ACC112 (cell line): ENCODE data around the gene ACAP2.

Experiments used
- H2AFZ ChIP-seq: fragments of 200-600 bp; sonication (generic); one replicate; pipeline ENCODE4 v1.6.0; 2017; ENCODE audit warnings: antibody characterized with exemption, low read length; ENCODE audit not compliant: unreplicated experiment
- H3K27ac ChIP-seq: fragments of 200-600 bp; sonication (generic); 2 replicates; pipeline ENCODE4 v1.5.1; 2014; ENCODE audit warnings: low read depth, mild to moderate bottlenecking, antibody characterized with exemption, low read length, moderate library complexity
- H3K27me3 ChIP-seq: fragments of 200-600 bp; sonication (generic); 2 replicates; pipeline ENCODE4 v1.6.1; 2014; ENCODE audit warnings: mild to moderate bottlenecking, antibody characterized with exemption, low read length, moderate library complexity, mixed read lengths; ENCODE audit not compliant: insufficient read depth
- H3K36me3 ChIP-seq: fragments of 200-600 bp; sonication (generic); 2 replicates; pipeline ENCODE4 v1.6.1; 2016; ENCODE audit warnings: mild to moderate bottlenecking, antibody characterized with exemption, low read length, moderate library complexity, mixed read lengths; ENCODE audit not compliant: insufficient read depth
- H3K4me1 ChIP-seq: fragments of 200-600 bp; sonication (generic); one replicate; pipeline ENCODE4 v1.6.1; 2016; ENCODE audit warnings: low read length, mixed read lengths; ENCODE audit not compliant: insufficient read depth, unreplicated experiment, control insufficient read depth
- H3K4me3 ChIP-seq: fragments of 200-600 bp; sonication (generic); 2 replicates; pipeline ENCODE4 v1.5.1; 2014; ENCODE audit warnings: mild to moderate bottlenecking, low read depth, low read length
- H3K79me2 ChIP-seq: fragments of 200-600 bp; sonication (generic); one replicate; pipeline ENCODE4 v1.6.0; 2016; ENCODE audit warnings: low read length; ENCODE audit not compliant: control insufficient read depth, unreplicated experiment, insufficient read depth

ACAP2 gene

DNA sequence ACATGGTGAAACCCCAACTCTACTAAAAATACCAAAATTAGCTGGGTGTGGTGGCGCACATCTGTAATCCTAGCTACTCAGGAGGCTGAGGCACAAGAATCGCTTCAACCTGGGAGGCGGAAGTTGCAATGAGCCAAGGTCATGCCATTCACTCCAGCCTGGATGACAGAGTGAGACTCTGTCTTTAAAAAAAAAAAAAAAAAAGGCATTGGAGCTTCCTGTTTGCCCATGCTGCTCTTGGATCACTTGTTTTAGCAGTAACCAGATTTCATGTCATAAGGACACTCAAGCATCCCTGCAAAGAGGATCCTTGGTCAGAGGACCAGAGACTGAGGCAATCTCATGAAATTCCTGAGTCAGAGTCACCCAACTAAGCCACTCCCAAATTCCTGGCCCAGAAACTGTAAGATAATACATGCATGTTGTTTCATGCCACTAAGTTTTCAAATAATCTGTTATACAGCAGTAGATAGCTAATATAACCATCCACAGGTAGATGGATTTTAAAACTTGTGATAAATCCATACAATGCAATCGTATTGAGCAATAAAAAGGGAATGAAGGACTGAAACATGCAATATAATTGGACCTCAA is 89.8 kb downstream of the ACAP2 start:
- no peak overlapping the region for H3K4me3 ChIP-seq
- peaks cover 13% of the 10 kb centered on the region for H3K4me1 ChIP-seq
- peaks cover 4% of the 10 kb centered on the region; the same call in 1 of the 2 replicates for H3K36me3 ChIP-seq
- H3K79me2 ChIP-seq = peaks cover 13% of the 10 kb centered on the region
- H3K27ac ChIP-seq = peak overlapping the region; percentile 79
- no peaks in the 10 kb centered on the region for H3K27me3 ChIP-seq
- H2AFZ ChIP-seq = no peak overlapping the region

DNA sequence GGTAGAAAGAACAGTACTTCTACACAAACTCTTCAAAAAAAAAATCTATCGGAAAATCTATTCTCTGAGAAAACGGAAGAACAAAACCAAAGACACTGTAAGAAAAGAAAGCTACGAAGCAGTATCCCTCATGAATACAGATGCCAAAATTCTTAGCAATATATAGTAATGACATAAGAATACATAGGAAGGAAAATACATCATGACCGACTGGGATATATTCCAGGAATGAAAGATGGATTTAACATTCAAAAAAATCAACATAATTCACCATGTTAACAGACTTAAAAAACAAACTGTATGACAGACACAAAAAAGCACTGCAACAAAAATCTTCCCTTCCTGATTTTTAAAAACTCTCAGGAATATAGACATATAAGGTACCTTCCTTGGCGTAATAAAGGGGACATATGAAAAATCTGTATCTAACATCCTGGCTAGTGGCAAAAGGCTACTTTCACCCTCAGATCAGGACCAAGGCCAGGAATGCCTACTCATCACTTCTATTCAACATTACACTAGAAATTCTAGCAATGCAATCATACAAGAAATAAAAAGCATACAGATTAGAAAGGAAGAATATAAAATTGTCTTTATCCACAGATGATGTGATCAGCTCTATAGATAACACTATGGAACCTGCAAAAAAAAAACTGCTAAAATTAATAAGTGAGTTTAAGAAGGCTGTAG is 94.2 kb downstream of the ACAP2 start:
- Histone ChIP-seq H3K27ac (no peak overlapping the region), H3K36me3 (peaks cover 8% of the 10 kb centered on the region), H3K4me1 (peaks cover 12% of the 10 kb centered on the region)

DNA sequence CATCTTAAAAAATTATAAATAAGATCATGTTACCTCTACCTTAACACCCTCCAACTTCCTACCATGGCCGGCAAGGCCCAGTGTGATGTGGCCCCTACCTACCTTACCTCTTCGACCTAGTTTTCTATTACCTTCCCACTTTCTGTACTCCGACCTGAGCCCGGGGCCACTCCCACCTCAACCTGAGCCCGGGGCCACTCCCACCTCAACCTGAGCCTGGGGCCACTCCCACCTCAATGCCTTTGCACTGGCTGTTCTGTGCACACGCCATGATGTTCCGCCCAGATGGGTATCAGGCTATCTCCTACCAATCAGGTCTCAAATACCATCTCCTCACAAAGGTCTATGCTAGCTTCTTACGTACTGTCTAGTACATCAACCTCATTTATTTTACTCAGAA is 105.1 kb downstream of the ACAP2 start:
- Histone ChIP-seq H3K27me3 (no peaks in the 10 kb centered on the region), H3K79me2 (no peaks in the 10 kb centered on the region), H3K27ac (no peak overlapping the region), H2AFZ (no peak overlapping the region), H3K4me1 (no peaks in the 10 kb centered on the region), H3K4me3 (no peak overlapping the region), H3K36me3 (peaks cover 4% of the 10 kb centered on the region; the same call in 1 of the 2 replicates)

More for the DNA sequence above, 94.2 kb downstream of the ACAP2 start:
- Histone ChIP-seq H3K79me2 (peaks cover 8% of the 10 kb centered on the region), H3K4me3 (no peak overlapping the region), H3K27me3 (no peaks in the 10 kb centered on the region), H2AFZ (no peak overlapping the region)

DNA sequence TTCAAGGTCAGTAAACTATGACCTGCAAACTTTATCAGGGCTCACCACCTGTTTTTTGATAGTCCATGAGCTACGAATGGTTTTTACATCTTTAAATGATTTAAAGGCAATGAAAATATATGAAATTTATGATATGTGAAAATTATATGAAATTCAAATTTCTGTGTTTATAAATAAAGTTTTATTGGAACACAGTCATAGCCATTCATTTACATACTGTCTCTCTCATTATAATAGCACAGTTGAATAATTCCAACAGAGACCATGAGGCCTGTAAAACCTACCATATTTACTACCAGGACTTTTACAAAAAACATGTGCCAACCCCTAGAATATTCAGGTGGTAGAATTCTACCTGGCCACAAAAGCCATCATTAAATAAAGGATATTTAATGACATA is 107.9 kb downstream of the ACAP2 start:
- H3K4me1 ChIP-seq = no peaks in the 10 kb centered on the region
- H3K27ac ChIP-seq = no peak overlapping the region
- H3K4me3 ChIP-seq = no peak overlapping the region
- H3K79me2 ChIP-seq = no peaks in the 10 kb centered on the region
- H3K36me3 ChIP-seq = peaks cover 12% of the 10 kb centered on the region
- H2AFZ ChIP-seq = no peak overlapping the region
- H3K27me3 ChIP-seq = no peaks in the 10 kb centered on the region

DNA sequence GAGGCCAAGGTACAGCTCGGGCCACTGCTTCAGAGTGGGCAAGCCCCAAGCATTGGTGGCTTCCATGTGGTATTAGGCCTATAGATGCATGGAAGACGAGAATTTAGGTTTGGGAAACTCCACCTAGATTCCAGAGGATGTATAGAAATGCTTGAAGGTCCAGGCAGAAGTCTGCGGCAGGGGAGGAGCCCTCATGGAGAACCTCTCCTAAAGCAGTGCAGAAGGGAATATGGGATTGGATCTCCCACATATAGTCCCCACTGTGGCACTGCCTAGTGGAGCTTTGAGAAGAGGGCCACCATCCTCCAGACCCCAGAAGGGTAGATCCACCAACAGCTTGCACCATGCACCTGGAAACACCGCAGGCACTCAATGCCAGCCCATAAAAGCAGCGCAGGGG is 123.8 kb downstream of the ACAP2 start:
- Histone ChIP-seq H3K79me2 (no peaks in the 10 kb centered on the region), H3K27me3 (no peaks in the 10 kb centered on the region), H2AFZ (no peak overlapping the region), H3K36me3 (peaks cover 32% of the 10 kb centered on the region), H3K27ac (no peak overlapping the region), H3K4me3 (no peak overlapping the region), H3K4me1 (no peaks in the 10 kb centered on the region)

DNA sequence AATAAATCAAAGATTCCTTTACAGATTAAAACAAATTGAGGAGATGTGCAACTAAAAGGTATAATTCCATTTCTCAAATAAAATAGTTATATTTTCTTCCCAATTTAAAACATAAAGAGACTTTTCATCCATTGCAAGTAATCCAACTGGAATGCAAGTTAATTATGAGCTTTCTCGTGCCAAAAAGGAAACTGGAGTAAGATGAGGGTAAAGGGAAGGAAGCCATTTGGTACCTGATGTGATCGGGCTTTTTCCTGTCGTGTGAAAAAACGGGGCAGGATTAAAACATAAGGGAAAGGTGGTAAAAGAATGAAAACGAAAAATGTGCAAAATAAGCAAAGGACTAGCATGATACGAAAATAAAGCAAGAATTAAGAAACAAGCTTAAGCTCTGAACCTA is 130.1 kb downstream of the ACAP2 start:
- Histone ChIP-seq H3K36me3 (no peaks in the 10 kb centered on the region), H3K4me3 (no peak overlapping the region), H3K4me1 (no peaks in the 10 kb centered on the region), H3K79me2 (no peaks in the 10 kb centered on the region), H3K27me3 (no peaks in the 10 kb centered on the region), H2AFZ (no peak overlapping the region), H3K27ac (no peak overlapping the region)

DNA sequence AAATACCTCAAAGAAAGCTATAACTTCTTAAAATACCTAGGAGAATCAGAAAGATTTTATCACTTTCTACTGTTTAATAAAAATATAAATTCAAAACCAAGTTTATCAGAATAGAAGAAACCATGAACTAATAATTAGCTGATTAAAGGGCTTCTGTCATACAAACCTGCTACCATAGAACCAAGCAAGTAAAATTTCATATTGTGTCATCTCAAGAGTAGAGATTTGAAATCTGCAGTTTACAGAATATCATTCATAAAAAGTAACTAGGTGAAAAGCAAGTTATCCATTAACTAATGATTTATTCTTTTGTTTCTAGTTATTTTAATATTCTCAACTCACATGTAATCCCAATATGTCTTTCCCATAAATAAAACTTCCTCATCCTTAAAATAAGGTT is 135.1 kb downstream of the ACAP2 start:
- Histone ChIP-seq H3K4me1 (peaks cover 2% of the 10 kb centered on the region), H2AFZ (no peak overlapping the region), H3K4me3 (no peak overlapping the region), H3K36me3 (peaks cover 2% of the 10 kb centered on the region; the same call in 1 of the 2 replicates), H3K27me3 (no peaks in the 10 kb centered on the region), H3K79me2 (no peaks in the 10 kb centered on the region), H3K27ac (no peak overlapping the region)

DNA sequence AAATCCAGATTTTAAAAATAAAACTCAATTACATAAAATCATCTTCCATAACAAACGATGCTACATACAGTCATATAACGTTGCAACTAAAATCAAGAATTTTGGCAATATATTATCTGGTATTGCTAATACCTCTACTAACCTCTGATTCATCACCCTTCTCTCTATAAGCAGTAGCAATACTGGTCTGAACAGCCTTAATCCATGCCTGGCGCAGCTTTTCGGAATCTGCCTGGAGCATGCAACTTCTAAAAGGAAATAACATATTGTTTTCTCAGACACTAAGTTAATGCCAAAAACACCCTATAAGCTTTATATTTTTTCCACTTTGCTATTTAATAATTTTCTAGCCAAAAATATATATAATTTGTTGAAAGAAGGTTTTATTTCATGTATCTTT is 136.5 kb downstream of the ACAP2 start:
- H3K36me3 ChIP-seq = peaks cover 10% of the 10 kb centered on the region; the same call in 1 of the 2 replicates
- no peaks in the 10 kb centered on the region for H3K27me3 ChIP-seq
- no peak overlapping the region for H2AFZ ChIP-seq
- no peak overlapping the region for H3K27ac ChIP-seq
- H3K79me2 ChIP-seq = no peaks in the 10 kb centered on the region
- H3K4me1 ChIP-seq = peaks cover 12% of the 10 kb centered on the region
- no peak overlapping the region for H3K4me3 ChIP-seq

DNA sequence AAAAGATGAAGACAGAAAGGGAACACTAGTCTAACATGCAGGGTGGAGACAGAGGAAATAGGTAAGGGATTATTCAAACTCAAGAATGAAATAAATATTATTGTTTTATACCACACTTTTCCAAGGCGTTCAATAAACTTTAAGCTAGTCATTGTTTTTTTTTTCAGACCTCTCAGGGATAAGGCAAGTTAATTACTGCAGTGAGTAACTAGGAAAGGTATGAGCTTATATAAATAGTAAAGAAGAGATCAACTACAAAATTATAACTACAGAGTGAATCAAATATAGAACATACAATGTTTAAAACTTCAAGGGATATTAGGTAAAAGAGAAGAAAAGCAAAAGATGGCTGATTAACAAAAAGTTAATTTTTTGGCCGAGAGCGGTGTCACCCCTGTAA is 140.4 kb downstream of the ACAP2 start:
- no peak overlapping the region for H2AFZ ChIP-seq
- H3K27me3 ChIP-seq = no peaks in the 10 kb centered on the region
- H3K4me1 ChIP-seq = peaks cover 12% of the 10 kb centered on the region
- H3K79me2 ChIP-seq = no peaks in the 10 kb centered on the region
- no peak overlapping the region for H3K4me3 ChIP-seq
- H3K36me3 ChIP-seq = peaks cover 18% of the 10 kb centered on the region
- no peak overlapping the region for H3K27ac ChIP-seq

DNA sequence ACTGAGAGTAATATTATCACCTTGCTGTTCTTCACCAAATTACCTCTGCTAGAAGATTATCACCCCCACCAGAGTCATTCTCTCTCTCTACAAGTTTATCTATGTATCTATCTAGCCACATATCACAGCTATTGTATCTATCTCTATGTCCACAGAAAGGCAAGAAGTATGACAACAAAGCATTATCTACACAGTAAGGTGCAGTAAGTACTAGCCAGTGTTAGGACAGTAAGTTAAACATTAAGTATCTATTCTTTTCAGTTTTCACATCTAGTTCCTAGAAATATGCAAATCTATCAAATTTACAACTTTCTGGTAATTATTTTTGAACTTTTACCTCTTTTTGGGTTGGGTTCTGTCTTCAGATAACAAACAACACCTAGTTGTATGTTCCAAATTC is 145.4 kb downstream of the ACAP2 start:
- no peak overlapping the region for H3K4me3 ChIP-seq
- H2AFZ ChIP-seq = no peak overlapping the region
- H3K36me3 ChIP-seq = peaks cover 22% of the 10 kb centered on the region
- peaks cover 7% of the 10 kb centered on the region for H3K4me1 ChIP-seq
- H3K79me2 ChIP-seq = no peaks in the 10 kb centered on the region
- no peaks in the 10 kb centered on the region for H3K27me3 ChIP-seq
- no peak overlapping the region for H3K27ac ChIP-seq

DNA sequence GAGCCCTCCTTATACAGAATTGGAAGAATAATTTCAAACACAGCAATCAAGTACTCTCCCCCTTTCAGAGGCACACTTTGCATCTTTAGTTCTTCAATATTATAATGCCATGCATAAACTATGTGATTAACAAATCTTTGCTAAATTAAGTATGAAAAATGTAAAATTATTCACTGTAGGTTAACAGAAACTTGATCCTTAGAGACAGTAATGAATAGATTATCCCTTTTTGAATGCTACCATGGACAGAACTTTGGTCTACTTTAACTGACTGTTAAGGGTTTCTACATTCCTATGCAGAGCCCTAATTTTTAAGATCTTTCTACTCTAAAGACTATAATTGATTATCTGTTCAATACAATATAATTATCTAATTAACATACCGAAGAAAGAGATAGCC is 146.2 kb downstream of the ACAP2 start:
- H3K4me3 ChIP-seq = no peak overlapping the region
- no peak overlapping the region for H2AFZ ChIP-seq
- H3K27ac ChIP-seq = no peak overlapping the region
- no peaks in the 10 kb centered on the region for H3K27me3 ChIP-seq
- H3K36me3 ChIP-seq = peaks cover 17% of the 10 kb centered on the region
- no peaks in the 10 kb centered on the region for H3K79me2 ChIP-seq
- no peaks in the 10 kb centered on the region for H3K4me1 ChIP-seq
